Hematopoietic multipotent progenitor cell treated with erythropoietin and hydrocortisone succinate and interleukin-3 and kit ligand, for 15 days (in vitro differentiated cells): ENCODE measurements around the gene LPAR3.

ENCODE experiments used
- DNase-seq: peaks from one replicate; pipeline ENCODE4 v3.0.0-alpha.2; 2015; ENCODE audit warnings: low spot score

Gene LPAR3

DNA sequence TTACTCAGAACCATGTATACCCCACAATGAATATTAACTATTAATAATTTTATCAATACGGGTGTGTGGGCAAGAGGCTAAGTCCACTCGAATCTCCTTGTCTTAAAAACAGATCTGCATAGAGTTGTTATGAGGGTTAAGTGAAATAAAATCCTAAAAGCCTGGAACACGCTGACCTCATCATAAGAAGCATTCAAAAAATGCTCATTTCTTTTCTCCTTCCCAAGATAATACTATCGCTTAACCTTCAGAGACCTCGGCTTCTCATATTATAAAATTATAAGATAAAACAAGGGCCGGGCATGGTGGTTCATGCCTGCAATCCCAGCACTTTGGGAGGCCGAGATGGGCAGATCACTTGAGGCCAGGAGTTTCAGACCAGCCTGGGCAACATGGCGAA lies 35.1 kb downstream of the LPAR3 start:
- DNase-seq, result no peak

- no peak for DNase-seq
These were observed 36.2 kb downstream of the LPAR3 start for GRCh38 chr1:84856726-84857270.

DNA sequence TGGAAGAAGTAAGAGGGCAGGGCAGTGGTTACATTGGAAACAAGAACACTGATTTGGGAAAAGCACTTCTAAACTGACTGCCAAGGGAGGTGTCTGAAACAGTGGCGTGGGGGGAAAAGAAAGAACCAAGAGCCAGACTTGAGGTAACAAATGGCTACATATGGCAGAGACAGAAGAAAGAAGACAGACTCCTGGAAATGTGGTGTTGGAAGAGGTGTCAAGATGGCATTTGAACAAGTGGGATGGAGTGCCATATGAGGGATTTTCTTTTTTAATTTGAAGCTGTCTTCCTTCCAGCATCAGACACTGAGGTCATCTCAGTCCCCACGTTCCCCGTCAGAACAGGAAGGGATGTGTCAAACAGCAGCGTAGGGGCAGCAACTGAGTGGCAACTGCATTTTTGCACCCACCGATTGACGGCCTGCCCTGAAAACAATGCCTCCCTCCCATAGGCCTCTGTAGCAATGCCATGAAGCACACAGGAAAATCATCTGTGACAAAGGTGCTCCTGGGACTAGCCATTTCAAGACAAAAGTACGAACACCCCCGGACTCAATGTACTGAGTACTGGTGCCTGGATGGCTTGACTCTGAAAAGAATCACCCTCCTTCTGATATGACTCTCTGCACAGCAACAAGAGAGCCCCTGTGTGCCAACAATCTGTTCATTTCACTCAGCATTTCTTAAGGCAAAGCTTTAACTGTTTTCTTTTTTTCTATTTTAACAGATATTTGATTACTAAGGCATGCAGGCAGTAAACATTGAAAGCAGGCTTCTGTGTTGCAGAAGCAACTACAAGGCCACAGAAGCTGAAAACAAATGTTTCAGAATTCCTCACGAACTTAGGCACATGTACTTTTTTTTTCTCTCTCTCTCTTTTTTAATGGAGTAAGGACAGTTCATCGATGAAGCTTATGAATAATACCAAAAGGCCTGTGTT lies 37.0 kb downstream of the LPAR3 start:
- DNase-seq, result no peak

DNA sequence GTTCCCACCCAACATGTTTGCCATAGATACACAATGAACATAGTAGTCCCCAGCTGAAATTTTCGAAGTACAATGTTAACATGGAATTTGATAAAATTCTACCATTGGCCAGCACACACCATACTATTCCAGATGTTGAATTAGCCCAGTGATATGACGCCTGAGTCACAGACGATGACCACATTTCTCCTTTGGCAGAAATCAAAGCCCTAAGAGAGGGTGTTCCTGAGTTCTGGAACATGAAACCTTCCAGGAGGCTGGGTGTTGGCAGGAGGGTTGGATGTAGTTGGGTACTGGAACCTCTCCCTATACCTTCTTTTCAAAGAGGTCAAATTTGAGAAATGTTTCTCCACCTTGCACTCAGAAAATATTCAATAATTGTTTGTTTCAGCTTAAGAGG lies 37.8 kb downstream of the LPAR3 start:
- DNase-seq, result no peak

DNA sequence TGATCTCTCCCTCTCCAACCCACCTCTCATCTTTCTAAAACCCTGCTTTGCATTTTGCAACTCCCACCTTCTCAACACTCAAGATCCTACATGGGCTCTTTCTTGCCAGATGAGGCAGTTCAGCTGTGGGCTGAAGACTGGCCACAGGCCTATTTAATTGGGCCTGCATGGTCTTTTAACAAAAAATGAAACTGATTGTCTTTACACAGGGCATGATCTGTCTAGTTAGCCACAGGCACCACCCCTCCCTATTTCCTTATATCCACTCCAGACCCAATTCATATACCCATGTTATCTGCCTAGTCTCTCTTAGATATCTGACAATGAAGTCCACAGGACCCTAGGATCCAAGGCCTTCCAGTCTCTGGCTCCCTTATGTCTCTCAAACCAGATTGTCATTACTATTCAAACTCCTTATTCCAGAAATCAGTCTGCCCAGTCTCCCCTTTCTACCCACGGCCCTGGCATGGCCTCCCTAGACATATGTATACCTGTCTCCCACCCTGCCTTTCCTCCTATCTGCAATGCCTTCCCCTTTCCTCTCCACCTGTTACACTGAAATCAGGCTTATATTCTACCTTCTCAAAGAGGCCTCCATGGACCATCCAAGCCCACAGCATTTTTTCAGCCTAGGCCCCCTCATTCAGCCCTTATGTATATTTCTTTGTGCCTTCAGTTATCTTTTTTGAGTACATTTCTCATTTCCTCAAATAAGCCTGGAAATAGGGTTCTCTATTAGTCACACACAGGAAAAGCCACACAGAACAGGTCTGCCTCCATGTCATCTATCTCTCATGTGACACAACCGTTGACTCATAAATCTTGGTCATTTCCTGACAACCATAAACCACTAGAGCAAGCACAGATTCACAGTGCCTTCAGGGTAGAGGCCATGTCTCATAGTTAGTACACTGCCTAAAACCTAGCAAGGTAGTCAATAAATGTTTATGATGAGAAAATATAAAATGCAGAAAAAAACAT lies 39.0 kb downstream of the LPAR3 start:
- no peak for DNase-seq

GRCh38 chr1:84851839-84852238 lies 41.2 kb downstream of the LPAR3 start:
- no peak for DNase-seq

DNA sequence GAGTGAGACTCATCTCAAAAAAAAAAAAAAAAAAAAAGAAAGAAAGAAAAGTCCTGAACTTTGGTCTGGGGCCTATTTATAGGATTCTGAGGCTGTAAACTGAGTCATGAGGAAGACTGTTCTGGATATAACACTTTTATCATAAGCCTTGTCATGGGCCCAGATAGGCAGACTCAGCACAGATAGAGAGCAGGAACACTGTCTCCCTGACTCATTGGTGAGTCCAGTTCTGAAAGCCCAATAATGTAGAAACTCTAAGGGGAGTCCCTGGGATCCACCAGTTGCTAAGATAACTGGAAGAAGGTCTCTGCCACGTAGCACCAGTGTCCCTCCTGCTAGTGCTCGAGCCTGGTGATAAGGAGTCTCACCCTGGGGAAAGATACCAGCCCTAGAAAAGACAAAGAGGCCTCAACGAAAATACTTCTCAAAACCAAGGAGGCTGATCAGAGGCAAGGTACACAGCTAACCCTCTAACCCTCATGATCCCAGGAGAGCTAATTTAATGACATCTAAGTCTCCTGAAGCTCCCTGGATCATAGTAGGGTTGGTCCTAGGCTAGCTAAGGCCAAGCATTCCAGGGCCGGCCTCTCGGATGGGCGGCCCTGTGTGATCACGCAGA lies 43.5 kb downstream of the LPAR3 start:
- DNase-seq, result no peak

GRCh38 chr1:84847253-84848250 lies 45.5 kb downstream of the LPAR3 start:
- DNase-seq, result no peak

GRCh38 chr1:84846387-84846786 lies 46.6 kb downstream of the LPAR3 start:
- no peak for DNase-seq

DNA sequence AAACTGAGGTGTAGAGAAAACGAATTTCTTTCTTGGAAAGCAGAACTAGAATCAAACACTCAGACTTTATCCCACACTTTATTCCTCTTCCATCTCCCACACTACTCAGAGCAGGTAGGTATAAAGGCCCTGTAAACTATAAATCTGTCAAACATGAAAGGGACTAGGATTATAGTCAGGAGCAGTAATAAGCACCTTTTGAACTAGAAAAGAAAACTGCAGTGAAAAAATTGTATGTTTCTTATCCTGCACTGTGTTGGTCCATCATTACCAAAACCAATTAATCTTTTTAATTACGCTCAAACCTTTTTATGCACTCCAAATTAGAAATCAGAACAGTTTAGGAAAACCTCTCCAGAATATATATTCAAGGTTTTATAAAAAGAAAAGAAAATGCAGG lies 47.6 kb downstream of the LPAR3 start:
- no peak for DNase-seq

- DNase-seq, result no peak
These were observed 48.9 kb downstream of the LPAR3 start for GRCh38 chr1:84844094-84844493.

- no peak for DNase-seq
These were observed 50.2 kb downstream of the LPAR3 start for GRCh38 chr1:84842748-84843231.

DNA sequence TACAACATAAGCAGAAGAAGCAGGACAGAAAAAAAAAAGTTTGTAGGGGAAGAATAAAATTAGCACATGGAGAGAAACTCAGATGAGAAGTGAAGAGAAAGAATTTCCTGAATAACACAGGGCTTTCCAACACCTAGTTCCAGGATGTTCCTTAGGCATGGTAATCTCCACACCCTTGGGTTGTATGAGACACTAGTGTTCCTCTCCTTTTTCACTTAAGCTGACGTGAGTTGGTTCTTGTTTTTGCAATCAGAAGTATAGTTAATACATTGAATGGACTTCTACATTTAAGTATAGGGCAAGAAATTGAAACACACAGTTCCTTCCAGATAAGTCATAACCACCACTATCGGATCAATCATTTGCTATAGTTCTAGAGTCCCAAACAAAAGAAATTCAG lies 51.0 kb downstream of the LPAR3 start:
- DNase-seq, result no peak

- no peak for DNase-seq
These were observed 52.7 kb downstream of the LPAR3 start for GRCh38 chr1:84840346-84840745.

GRCh38 chr1:84839544-84839943 lies 53.5 kb downstream of the LPAR3 start:
- no peak for DNase-seq

DNA sequence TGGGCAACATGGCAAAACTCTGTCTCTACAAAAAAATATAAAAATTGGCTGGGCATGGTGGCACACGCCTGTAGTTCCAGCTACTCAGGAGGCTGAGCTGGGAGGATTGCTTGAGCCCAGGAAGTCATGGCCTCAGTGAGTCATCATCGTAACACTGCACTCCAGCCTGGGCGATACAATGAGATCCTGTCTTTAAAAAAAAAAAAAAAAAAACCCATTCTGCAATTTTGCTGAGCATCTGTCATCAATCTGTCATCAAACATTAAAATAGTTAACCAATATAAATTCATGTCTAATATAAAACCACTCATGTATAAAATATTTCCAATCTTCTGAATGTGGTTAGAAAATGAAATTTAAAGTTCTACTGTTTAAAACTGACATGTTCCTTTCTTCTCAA lies 56.9 kb downstream of the LPAR3 start:
- DNase-seq, result no peak

DNA sequence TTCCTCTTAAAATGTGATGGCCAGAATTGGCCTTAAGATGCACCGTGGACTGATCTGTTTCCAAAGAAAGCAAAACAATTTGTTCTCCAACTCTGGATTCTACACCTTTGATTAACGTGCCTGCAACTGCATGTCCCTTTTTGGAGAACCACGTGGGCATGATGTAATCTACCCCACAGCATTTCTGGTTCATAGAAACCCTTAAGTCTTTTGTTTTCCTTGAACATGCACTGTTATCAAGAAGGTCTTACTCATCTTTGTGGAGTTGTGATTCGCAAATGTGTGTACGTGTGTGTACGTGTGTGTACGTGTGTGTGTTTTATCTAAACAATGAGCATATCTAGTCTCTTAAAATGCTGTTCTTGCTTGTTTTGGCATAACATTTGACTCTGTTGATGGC lies 57.8 kb downstream of the LPAR3 start:
- DNase-seq, result no peak

- DNase-seq, result no peak
These were observed 58.5 kb downstream of the LPAR3 start for GRCh38 chr1:84834419-84835064.

DNA sequence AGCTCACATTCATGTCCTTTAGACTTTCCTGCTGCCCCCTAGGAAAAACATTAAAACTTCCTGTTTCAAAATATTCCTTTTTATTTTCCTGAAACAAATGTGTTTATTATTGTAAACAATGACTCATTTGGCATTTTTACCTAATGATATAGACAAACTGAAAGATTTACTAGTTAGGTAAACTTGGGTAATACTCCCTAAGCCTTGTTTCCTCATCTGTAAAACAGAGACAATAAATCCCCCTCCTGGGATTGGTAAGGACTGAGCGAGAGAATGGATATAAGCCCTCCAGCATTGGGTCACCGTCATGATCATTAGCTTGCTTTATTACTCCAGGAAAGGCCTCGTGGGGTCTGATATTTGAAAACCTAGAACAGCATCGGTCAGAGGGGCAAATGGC lies 59.8 kb downstream of the LPAR3 start:
- DNase-seq, result no peak

DNA sequence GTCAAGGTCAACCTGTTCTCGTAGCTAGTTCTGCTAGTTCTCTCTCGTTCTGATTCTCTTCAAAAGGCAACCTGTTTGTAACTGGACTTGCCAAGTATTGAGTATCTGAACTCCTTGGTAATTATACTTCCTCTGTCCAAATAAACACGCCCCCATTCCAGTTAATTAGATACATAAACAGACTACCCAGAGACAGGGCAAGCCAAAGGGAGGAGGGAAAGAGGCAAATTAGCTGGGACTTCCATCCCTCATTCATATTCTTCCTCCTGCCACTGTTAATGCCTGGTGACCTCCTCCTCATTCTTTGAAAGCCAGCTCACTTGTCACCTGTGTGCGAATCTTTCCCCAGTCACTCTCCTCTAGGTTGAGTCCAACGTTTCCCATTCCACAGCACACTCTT lies 62.9 kb downstream of the LPAR3 start:
- DNase-seq, result no peak
